Testis (tissue), 3 donors: Measurements from ENCODE around the gene PREB. TPM values are rescaled to one million over a fixed set of nuclear protein-coding genes. Genes with fewer than 3 reads are reported as not detected.
"Not testable (repeated sequence)": the region's sequence is repeated elsewhere in the genome, so short reads cannot be mapped to it uniquely, and the experiment has no call there.

ENCODE experiments used
- DNase-seq: peaks from one replicate; pipeline ENCODE4 v3.0.0-alpha.2; 2019
- H3K27ac ChIP-seq, 2 donors: fragments of 200-600 bp; sonication (generic); one replicate each; pipeline ENCODE4 v1.5.1; 2019
- H3K27me3 ChIP-seq: fragments of 200-600 bp; sonication (generic); one replicate; pipeline ENCODE4 v1.5.1; 2019
- H3K36me3 ChIP-seq: fragments of 200-600 bp; sonication (generic); one replicate; pipeline ENCODE4 v1.5.1; 2017; ENCODE audit warnings: low read depth; ENCODE audit errors: missing control alignments
- H3K4me1 ChIP-seq: fragments of 200-600 bp; sonication (generic); one replicate; pipeline ENCODE4 v1.5.1; 2019
- H3K4me3 ChIP-seq, 2 donors: fragments of 200-600 bp; sonication (generic); one replicate each; pipeline ENCODE4 v1.5.1; 2017 to 2019
- H3K9me3 ChIP-seq: fragments of 200-600 bp; sonication (generic); one replicate; pipeline ENCODE4 v1.5.1; 2017
- CTCF ChIP-seq, 3 experiments: fragments of 450-650 bp in 2 of 3; fragments of 200-600 bp in 1 of 3; sonication (generic) in 1 of 3; IDR thresholded peaks; one replicate each; pipeline ENCODE4 v1.5.1; 2016 to 2019; ENCODE audit warnings: antibody characterized with exemption in 3 of 3, mild to moderate bottlenecking in 2 of 3, moderate library complexity in 1 of 3
- POLR2A ChIP-seq: fragments of 450-650 bp; IDR thresholded peaks from one replicate; pipeline ENCODE4 v1.6.1; 2017; ENCODE audit warnings: antibody characterized with exemption, mild to moderate bottlenecking, moderate library complexity
- WGBS, 2 donors: methylation state at CpG; one replicate each; pipeline ENCODE4 v1.1.5; 2018; 5-methylcytosine and 5-hydroxymethylcytosine counted together
- intact Hi-C: fragments of 100-400 bp; cut with DNase I; formaldehyde crosslinking; loops from one replicate; pipeline ENCODE4 v1.15.1; 2023; ENCODE audit warnings: low total_unique reads
- polyA plus RNA-seq: library from polyadenylated mRNA; stranded (reverse); fragments of 350-450 nt; fragmentation: Illumina TruSeq; extraction: RNeasy Lipid Tissue Mini Kit (QIAGEN cat#74804); gene quantifications from one replicate; pipeline ENCODE4 v1.2.3, GENCODE V29; 2014; ENCODE audit warnings: low read depth, low replicate concordance; ENCODE audit not compliant: insufficient read depth
- total RNA-seq, 2 donors: library from RNA; depleted of rRNA; stranded (reverse); fragments of >200 nt; gene quantifications; one replicate each; pipeline ENCODE4 v1.2.3, GENCODE V29; 2016

Gene PREB
- total and polyA plus RNA-seq, 3 donors from 2014 or later = 62.4 to 84.0 (median 82.0) TPM

DNA sequence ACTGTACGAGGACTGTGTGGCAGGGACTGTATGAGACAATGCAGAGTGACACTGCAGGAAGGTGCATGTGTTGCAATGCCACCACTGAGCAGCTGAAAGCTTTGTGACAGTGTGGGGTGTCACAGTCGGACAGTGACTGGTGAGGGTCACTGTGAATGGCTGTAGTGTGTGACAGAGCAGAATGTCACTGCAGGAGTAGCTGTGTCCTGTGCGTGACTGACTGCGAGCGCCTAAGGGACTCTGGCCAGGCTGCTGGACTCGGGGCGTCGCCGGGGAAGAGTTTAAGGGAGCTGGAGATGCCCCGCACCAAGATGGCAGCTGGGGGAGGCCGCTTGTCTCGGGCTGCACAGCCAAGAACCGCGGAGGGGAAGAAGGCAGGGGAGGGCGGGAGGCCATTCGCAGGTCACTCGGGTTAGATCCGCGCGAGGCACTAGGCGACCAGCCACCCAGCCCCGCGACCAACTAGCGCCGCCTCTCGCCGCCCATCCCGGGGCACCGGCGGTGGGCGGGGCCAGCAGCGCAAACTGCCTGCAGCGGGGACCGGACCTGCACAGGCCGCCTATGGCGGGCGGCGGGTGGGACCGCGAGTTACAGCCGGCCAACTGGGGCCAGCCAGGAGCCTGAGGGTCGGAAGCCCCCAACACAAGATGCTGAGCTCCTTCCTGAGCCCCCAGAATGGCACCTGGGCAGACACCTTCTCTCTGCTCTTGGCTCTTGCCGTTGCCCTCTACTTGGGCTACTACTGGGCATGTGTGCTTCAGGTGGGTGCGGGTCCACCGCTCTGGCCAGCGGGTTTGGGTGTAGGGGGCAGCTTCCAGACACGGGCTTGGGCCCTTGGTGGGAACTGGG, 10.9 kb downstream of the PREB start, which contains the start of gene ABHD1:
ABHD1 (plus strand) TSS at position 514 of the 849 bp plus-strand sequence; CDS start at position 648, 134 bp downstream.
- no peak for TF ChIP-seq POLR2A
- TF ChIP-seq CTCF (IDR thresholded peaks at IDR 0.05) = no peak
- H3K4me3 ChIP-seq = peak within 1 kb of the TSS; percentile 65 to 81
- WGBS, 2 donors = 1 to 4% methylated on average over 15 to 47 of the region's 47 CpGs
- H3K4me1 ChIP-seq = peaks cover 4% of the 10 kb centered on the region
- intact Hi-C loops = no loop called here
- no peaks in the 10 kb centered on the region for H3K36me3 ChIP-seq
- no peaks in the 10 kb centered on the region for H3K9me3 ChIP-seq
- H3K27ac ChIP-seq = peak within 1 kb of the TSS; percentile 27 to 42
- peak; percentile 77 for DNase-seq
- no peaks in the 10 kb centered on the region for H3K27me3 ChIP-seq

- no peak for TF ChIP-seq CTCF (IDR thresholded peaks at IDR 0.05)
- no peak for TF ChIP-seq POLR2A
- H3K4me1 ChIP-seq = peaks cover 4% of the 10 kb centered on the region
- DNase-seq = no peak
- H3K36me3 ChIP-seq = no peaks in the 10 kb centered on the region
- intact Hi-C loops = no loop called here
- H3K4me3 ChIP-seq = no peak overlapping the region
- WGBS, 2 donors = 88 to 91% methylated on average over 7 of the region's 7 CpGs
- H3K9me3 ChIP-seq = no peaks in the 10 kb centered on the region
- no peaks in the 10 kb centered on the region for H3K27me3 ChIP-seq
- no peak overlapping the region for H3K27ac ChIP-seq
Observed at GRCh38 chr2:27122791-27123190, 11.6 kb downstream of the PREB start.

GRCh38 chr2:27121906-27122305, 12.5 kb downstream of the PREB start:
- WGBS, 2 donors = 85 to 96% methylated on average over 2 of the region's 2 CpGs
- Histone ChIP-seq H3K27ac (no peak overlapping the region), H3K27me3 (no peaks in the 10 kb centered on the region), H3K9me3 (no peaks in the 10 kb centered on the region), H3K36me3 (no peaks in the 10 kb centered on the region), H3K4me1 (peaks cover 4% of the 10 kb centered on the region), H3K4me3 (no peak overlapping the region)
- no peak for TF ChIP-seq POLR2A
- intact Hi-C loops = no loop called here
- DNase-seq = no peak

GRCh38 chr2:27119330-27119670, 15.1 kb downstream of the PREB start:
- H3K9me3 ChIP-seq, H3K27ac ChIP-seq, intact Hi-C loops, H3K36me3 ChIP-seq, DNase-seq, H3K27me3 ChIP-seq, H3K4me1 ChIP-seq: not testable (repeated sequence)
- WGBS, 2 donors = 71 to 78% methylated on average over 8 of the region's 8 CpGs
- peak overlapping the region in 1 of 2 donors; percentile 56 for H3K4me3 ChIP-seq

- no peak within 1 kb of the TSS for H3K27ac ChIP-seq
- H3K9me3 ChIP-seq = no peaks in the 10 kb centered on the region
- intact Hi-C loops = no loop called here
- WGBS, 2 donors = 4 to 12% methylated on average over 15 to 38 of the region's 84 CpGs
- TF ChIP-seq CTCF (IDR thresholded peaks at IDR 0.05) (no peak), POLR2A (no peak)
- H3K36me3 ChIP-seq = no peaks in the 10 kb centered on the region
- peak within 1 kb of the TSS; percentile 39 to 56 for H3K4me3 ChIP-seq
- no peak for DNase-seq
- H3K4me1 ChIP-seq = peaks cover 4% of the 10 kb centered on the region
- H3K27me3 ChIP-seq = no peaks in the 10 kb centered on the region
Observed at GRCh38 chr2:27118525-27119329, 15.7 kb downstream of the PREB start, which contains the start of gene CGREF1. TSS of gene CGREF1 (minus strand) at chr2:27119128. CDS start at chr2:27104366, 14,762 bp downstream.
